ENCODE measurements around the gene NRL.

DNA sequence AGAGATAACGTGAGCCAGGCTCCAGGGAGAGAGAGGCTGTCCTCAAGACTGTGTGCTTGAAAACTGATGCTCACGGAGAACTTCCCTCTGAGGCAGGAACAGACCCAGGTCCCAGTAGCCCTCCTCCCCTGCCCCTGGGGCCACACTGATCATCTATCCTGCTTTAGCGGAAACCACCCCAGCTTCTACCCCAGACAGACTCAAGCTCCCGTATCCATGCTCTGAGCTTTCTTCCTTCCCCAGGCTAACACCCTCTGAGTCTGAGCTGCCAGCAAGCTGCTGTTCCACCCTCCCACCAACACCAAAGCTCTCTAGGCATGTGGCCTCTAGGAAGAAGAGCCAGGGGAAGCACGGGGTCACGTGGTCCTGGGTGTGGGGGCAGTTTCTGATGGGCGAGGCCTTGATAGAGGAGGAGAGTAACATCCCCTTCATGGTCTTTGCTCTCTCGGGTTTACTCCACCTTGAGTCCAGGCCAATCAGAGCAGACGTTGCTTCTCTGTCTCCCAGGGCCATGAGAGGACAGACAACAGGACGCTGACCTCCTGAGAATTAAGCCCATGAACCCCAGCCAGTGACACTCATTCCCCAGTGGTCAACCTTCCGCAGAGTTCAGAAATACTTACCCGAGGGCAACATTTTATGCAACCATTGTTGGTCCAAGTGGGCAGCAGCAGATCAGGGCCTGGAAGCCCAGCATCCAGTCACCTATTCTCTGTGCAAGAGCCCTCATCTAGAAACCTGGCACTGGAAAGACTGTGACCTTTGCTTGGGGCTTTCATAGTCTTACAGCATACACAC lies 19.3 kb downstream of the NRL start:
- no peak for TF ChIP-seq POLR2A (IDR thresholded peaks at IDR 0.05; ENCODE audit: low read depth, low read length)
- TF ChIP-seq, protein P1, sequence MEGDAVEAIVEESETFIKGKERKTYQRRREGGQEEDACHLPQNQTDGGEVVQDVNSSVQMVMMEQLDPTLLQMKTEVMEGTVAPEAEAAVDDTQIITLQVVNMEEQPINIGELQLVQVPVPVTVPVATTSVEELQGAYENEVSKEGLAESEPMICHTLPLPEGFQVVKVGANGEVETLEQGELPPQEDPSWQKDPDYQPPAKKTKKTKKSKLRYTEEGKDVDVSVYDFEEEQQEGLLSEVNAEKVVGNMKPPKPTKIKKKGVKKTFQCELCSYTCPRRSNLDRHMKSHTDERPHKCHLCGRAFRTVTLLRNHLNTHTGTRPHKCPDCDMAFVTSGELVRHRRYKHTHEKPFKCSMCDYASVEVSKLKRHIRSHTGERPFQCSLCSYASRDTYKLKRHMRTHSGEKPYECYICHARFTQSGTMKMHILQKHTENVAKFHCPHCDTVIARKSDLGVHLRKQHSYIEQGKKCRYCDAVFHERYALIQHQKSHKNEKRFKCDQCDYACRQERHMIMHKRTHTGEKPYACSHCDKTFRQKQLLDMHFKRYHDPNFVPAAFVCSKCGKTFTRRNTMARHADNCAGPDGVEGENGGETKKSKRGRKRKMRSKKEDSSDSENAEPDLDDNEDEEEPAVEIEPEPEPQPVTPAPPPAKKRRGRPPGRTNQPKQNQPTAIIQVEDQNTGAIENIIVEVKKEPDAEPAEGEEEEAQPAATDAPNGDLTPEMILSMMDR (IDR thresholded peaks at IDR 0.05; ENCODE audit: extremely low read depth in 1 of 2, insufficient read depth in 1 of 2, low read depth in 1 of 2, low read length in 2 of 2) = no peak
- no peak for TF ChIP-seq EZH2 (IDR thresholded peaks at IDR 0.05; ENCODE audit: borderline replicate concordance, low read depth, low read length, severe bottlenecking)
- TF ChIP-seq, protein P2, sequence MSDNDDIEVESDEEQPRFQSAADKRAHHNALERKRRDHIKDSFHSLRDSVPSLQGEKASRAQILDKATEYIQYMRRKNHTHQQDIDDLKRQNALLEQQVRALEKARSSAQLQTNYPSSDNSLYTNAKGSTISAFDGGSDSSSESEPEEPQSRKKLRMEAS (IDR thresholded peaks at IDR 0.05; ENCODE audit: insufficient read depth, insufficient read length) = no peak
- no peak for TF ChIP-seq POLR2AphosphoS5 (IDR thresholded peaks at IDR 0.05; ENCODE audit: insufficient read depth, low read depth, low read length)
- no peak for TF ChIP-seq GATA2 (IDR thresholded peaks at IDR 0.05; ENCODE audit: insufficient read depth, insufficient read length, low read depth, low read length)
- TF ChIP-seq MYC (IDR thresholded peaks at IDR 0.05; ENCODE audit: low read depth, low read length) = no peak
- no peak for TF ChIP-seq JUN (IDR thresholded peaks at IDR 0.05; ENCODE audit: borderline replicate concordance, insufficient read depth, insufficient read length, low read depth)

Data from endothelial cell of umbilical vein (primary cell).